K562 (cell line): ENCODE data around the gene PBXIP1. TPM values are rescaled to one million over a fixed set of nuclear protein-coding genes. Genes with fewer than 3 reads are reported as not detected.

Experiments
- ATAC-seq: fragments of 200-7000 bp; cut with Tn5 transposase; 3 replicates; pipeline ENCODE4 v1.9.1; 2020; ENCODE audit warnings: moderate library complexity
- BruUV-seq: library from RNA; stranded (reverse); fragments of 400-500 nt; replicated peaks from 2 replicates; lab custom pipeline; 2021; lab: Mats Ljungman, UMichigan
- CTCF ChIA-PET: fragments of 300-600 bp; formaldehyde crosslinking; extraction: SDS; loops from one replicate; lab custom pipeline; 2021; ENCODE audit warnings: low intra/inter-chr PET ratio; lab: Yijun Ruan, JAX
- POLR2A ChIA-PET: fragments of 300-600, 350-650 bp; sonication (Branson Sonifier 250); formaldehyde crosslinking; extraction: SDS; loops from one replicate; lab custom pipeline; 2021; ENCODE audit warnings: antibody characterized with exemption, inconsistent platforms; lab: Yijun Ruan, JAX
- DNase-seq, 4 experiments: peaks; one replicate each; pipeline versions ENCODE4 v3.0.0 to v3.0.0-alpha.2; 2011 to 2018; ENCODE audit warnings: low spot score in 3 of 4, mixed read lengths in 3 of 4; ENCODE audit errors: extremely low read depth in 1 of 4
- FAIRE-seq: peaks from 2 replicates; lab custom pipeline; 2011; peaks lifted over from hg19 to GRCh38; lab: Jason Lieb, UNC
- H2AFZ ChIP-seq: 2 replicates; pipeline ENCODE4 v1.6.0; 2011; ENCODE audit warnings: low read depth, low read length, control low read depth, inconsistent platforms
- H3K27ac ChIP-seq: fragments of 200-600 bp; 3 replicates; pipeline ENCODE4 v1.8.0; 2011; ENCODE audit warnings: low read depth, mild to moderate bottlenecking, control low read depth, inconsistent platforms, low read length, moderate library complexity, mixed read lengths; ENCODE audit errors: extremely low read depth
- H3K27me3 ChIP-seq, 2 experiments: fragments of 300-600 bp in 1 of 2; 2 replicates in 1 of 2; 3 replicates in 1 of 2; pipeline versions ENCODE4 v1.6.0 to v1.8.0; 2011; ENCODE audit warnings: inconsistent platforms in 2 of 2, low read length in 2 of 2, mild to moderate bottlenecking in 1 of 2, mixed read lengths in 1 of 2, moderate library complexity in 1 of 2; ENCODE audit not compliant: control insufficient read depth in 2 of 2, insufficient read depth in 2 of 2
- H3K36me3 ChIP-seq: fragments of 300-600 bp; 3 replicates; pipeline ENCODE4 v1.8.0; 2011; ENCODE audit warnings: mild to moderate bottlenecking, low read length, inconsistent platforms; ENCODE audit not compliant: control insufficient read depth, insufficient read depth
- H3K4me1 ChIP-seq, 2 experiments: fragments of 200-600 bp in 1 of 2; replicated peaks in 1 of 2; 2 replicates in 1 of 2; 3 replicates in 1 of 2; pipeline versions ENCODE4 v1.5.1 to v1.8.0; 2011; ENCODE audit warnings: inconsistent platforms in 2 of 2, low read length in 2 of 2, mild to moderate bottlenecking in 1 of 2, mixed read lengths in 1 of 2, moderate library complexity in 1 of 2; ENCODE audit not compliant: control insufficient read depth in 2 of 2, insufficient read depth in 2 of 2
- H3K4me2 ChIP-seq: 2 replicates; pipeline ENCODE4 v1.6.1; 2011; ENCODE audit warnings: low read length, control low read depth, inconsistent platforms, mixed read lengths; ENCODE audit not compliant: insufficient read depth
- H3K4me3 ChIP-seq: fragments of 200-600 bp; sonication (generic), shearing (Covaris generic); 2 replicates; pipeline ENCODE4 v1.5.1; 2016; ENCODE audit warnings: control low read depth, inconsistent platforms
- H3K79me2 ChIP-seq: fragments of 200-600 bp; 3 replicates; pipeline ENCODE4 v1.8.0; 2011; ENCODE audit warnings: low read length, inconsistent platforms; ENCODE audit not compliant: control insufficient read depth, insufficient read depth
- H3K9ac ChIP-seq, 2 experiments: 2 replicates each; pipeline versions ENCODE4 v1.6.0 to v1.6.1; 2011; ENCODE audit warnings: low read depth in 2 of 2, low read length in 2 of 2, control low read depth in 1 of 2, inconsistent platforms in 1 of 2, mild to moderate bottlenecking in 1 of 2, mixed read lengths in 1 of 2; ENCODE audit not compliant: insufficient read depth in 1 of 2
- H3K9me1 ChIP-seq: one replicate; pipeline ENCODE4 v1.6.0; 2011; ENCODE audit warnings: inconsistent platforms, mild to moderate bottlenecking, low read length, moderate library complexity; ENCODE audit not compliant: control insufficient read depth, insufficient read depth
- H3K9me3 ChIP-seq: replicated peaks from 2 replicates; pipeline ENCODE4 v1.5.1; 2011; ENCODE audit warnings: low read depth, low read length, inconsistent platforms; ENCODE audit not compliant: control insufficient read depth, insufficient read depth
- H4K20me1 ChIP-seq: replicated peaks from 2 replicates; pipeline ENCODE4 v1.6.1; 2011; ENCODE audit warnings: low read length, inconsistent platforms, mixed read lengths; ENCODE audit not compliant: control insufficient read depth, insufficient read depth
- AFF4 ChIP-seq: sonication (generic); formaldehyde crosslinking; IDR thresholded peaks from 2 replicates; pipeline ENCODE4 v1.8.0; 2023; ENCODE audit warnings: mild to moderate bottlenecking, missing genetic modification reagents
- C11orf30 ChIP-seq: fragments of 450-650 bp; IDR thresholded peaks from 2 replicates; pipeline ENCODE4 v1.6.1; 2016; ENCODE audit warnings: low read depth, mild to moderate bottlenecking
- FOXP1 ChIP-seq: sonication (generic); formaldehyde crosslinking; IDR thresholded peaks from 2 replicates; pipeline ENCODE4 v1.8.0; 2022; ENCODE audit warnings: mild to moderate bottlenecking, missing genetic modification reagents
- SIN3B ChIP-seq: fragments of 450-650 bp; IDR thresholded peaks from 2 replicates; pipeline ENCODE4 v1.6.1; 2017; ENCODE audit warnings: low read depth, mild to moderate bottlenecking, moderate library complexity
- ZBTB7A ChIP-seq: IDR thresholded peaks from 2 replicates; pipeline ENCODE4 v1.6.1; 2011; ENCODE audit warnings: low read depth, mild to moderate bottlenecking, low read length, moderate library complexity, borderline replicate concordance; ENCODE audit not compliant: control insufficient read depth
- WGBS: fragments of 100-300 bp; shearing (Covaris generic); methylation state at CpG from one replicate; pipeline ENCODE4 v1.1.6; 2016; ENCODE audit warnings: low coverage, mixed read lengths; ENCODE audit not compliant: insufficient coverage; ENCODE audit errors: missing lambda C conversion rate; 5-methylcytosine and 5-hydroxymethylcytosine counted together
- in situ Hi-C: fragments of 300-500 bp; cut with MboI; formaldehyde crosslinking; loops from 4 replicates; pipeline ENCODE4 v1.15.0; 2018; ENCODE audit warnings: inconsistent platforms, mixed read lengths
- intact Hi-C: fragments of 100-400 bp; cut with micrococcal nuclease; formaldehyde crosslinking; loops from 2 replicates; pipeline ENCODE4 v1.14.2; 2022
- polyA plus RNA-seq, 8 experiments: library from polyadenylated mRNA; depleted of rRNA in 4 of 8; stranded (reverse) in 5 of 8; unstranded in 3 of 8; fragments of >200 nt; fragmentation: Nextera tagmentation in 2 of 8; fragmentation: Illumina TruSeq in 1 of 8; extraction: Ambion mirVana in 2 of 8; extraction: Trizol in 1 of 8; gene quantifications; 2 replicates each; pipeline versions ENCODE4 v1.2.1 to v1.2.3, GENCODE V29; 2011 to 2014; ENCODE audit warnings: inconsistent platforms in 1 of 8, missing spikeins in 1 of 8
- total RNA-seq, 7 experiments: library from RNA; depleted of rRNA in 6 of 7; stranded (reverse); fragments of >200 nt in 6 of 7; fragmentation: Illumina TruSeq in 2 of 7; extraction: Trizol in 2 of 7; gene quantifications; 2 replicates each; pipeline versions ENCODE4 v1.2.1 to v1.2.3, GENCODE V29; 2011 to 2021; ENCODE audit warnings: low replicate concordance in 1 of 7
- TF ChIP-seq, protein P1 (sequence below): fragments of 450-650 bp; formaldehyde crosslinking; IDR thresholded peaks from 2 replicates; pipeline ENCODE4 v1.4.0; 2022; ENCODE audit warnings: missing genetic modification characterization
- TF ChIP-seq, protein P2 (sequence below), 2 experiments: fragments of 450-650 bp; IDR thresholded peaks; 2 replicates each; pipeline ENCODE4 v1.6.1; 2018; ENCODE audit warnings: mild to moderate bottlenecking in 2 of 2, low read depth in 1 of 2; ENCODE audit not compliant: partially characterized antibody in 2 of 2
- TF ChIP-seq, protein P3 (sequence below): sonication (generic); formaldehyde crosslinking; IDR thresholded peaks from 2 replicates; pipeline ENCODE4 v1.8.0; 2022; ENCODE audit warnings: missing genetic modification reagents, mild to moderate bottlenecking, moderate library complexity, borderline replicate concordance

PBXIP1 gene
- total and polyA plus RNA-seq, 9 of the 15 experiments (the other 6 are each of a cell fraction or from before 2014, with no cell fraction given): 0.13 to 8.3 (median 5.8) TPM

DNA sequence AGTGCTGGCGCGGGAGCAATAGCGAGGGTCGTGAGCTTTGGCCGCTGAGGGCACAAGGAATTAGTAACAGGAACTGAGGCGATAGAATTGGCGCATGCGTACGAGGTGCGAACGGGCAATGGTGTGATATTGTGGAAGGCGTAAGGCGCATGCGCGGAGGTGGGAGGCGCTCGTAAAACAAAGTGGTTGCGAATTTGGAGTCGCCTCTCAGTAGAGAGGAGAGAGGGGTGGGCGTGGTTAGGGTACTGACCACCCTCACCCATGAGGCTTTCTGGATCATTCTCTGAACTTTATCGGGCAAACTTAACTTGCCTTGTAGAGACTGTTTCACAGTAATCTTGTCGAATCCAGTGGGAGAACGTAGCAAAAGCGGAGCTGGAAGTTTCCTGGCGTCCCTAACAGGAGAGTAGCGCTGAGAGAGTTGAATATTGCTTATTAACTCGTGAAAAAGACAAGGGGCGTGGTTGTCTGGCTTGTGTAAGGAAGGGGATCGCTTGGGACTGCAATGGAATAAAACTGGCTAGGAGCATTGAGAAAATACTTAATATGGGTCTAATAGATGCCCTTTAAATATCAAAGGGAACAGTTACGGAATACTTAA is 19.0 kb upstream of the PBXIP1 start:
- Histone ChIP-seq H3K79me2 (peaks cover 79% of the 10 kb centered on the region), H3K27ac (peak overlapping the region; percentile 99), H3K9ac (peak overlapping the region; percentile 89 to 97), H3K4me1 (peaks cover 39 to 46% of the 10 kb centered on the region in 2 experiments), H3K36me3 (peaks cover 33% of the 10 kb centered on the region), H3K4me3 (peak overlapping the region; percentile 66), H4K20me1 (no peaks in the 10 kb centered on the region), H3K9me3 (no peaks in the 10 kb centered on the region), H2AFZ (peak overlapping the region; percentile 81), H3K27me3 (no peaks in the 10 kb centered on the region; a peak in 1 of 5 replicates), H3K4me2 (peak overlapping the region; percentile 98), H3K9me1 (no peaks in the 10 kb centered on the region)
- no TSS peak for BruUV-seq
- ChIA-PET CTCF (interaction anchor here (0.6 to 2.3 kb wide), 4 partner anchors 21 to 43 kb away, joined by 3 to 11 read pairs (median 4); no protein-coding TSS in a partner anchor), POLR2A (interaction anchor here (0.6 to 8.3 kb wide), 10 partner anchors 8 to 45 kb away, joined by 3 to 80 read pairs (median 4); partner anchors contain the start of genes FLAD1, LENEP, PBXIP1 and PYGO2)
- FAIRE-seq (no peak), ATAC-seq (peak; percentile 58), DNase-seq (peak; percentile 84 to 98 (median 89))
- in situ Hi-C loops (no loop called here), intact Hi-C loops (loop anchor here (1.0 to 5.0 kb wide), 2 partner anchors 26 to 87 kb away; partner anchors contain the start of gene EFNA4)
- WGBS: 1% methylated on average over 28 of the region's 30 CpGs
- peak; percentile 90; the same call in 1 of the 2 replicates for TF ChIP-seq ZBTB7A
- TF ChIP-seq, protein P1, sequence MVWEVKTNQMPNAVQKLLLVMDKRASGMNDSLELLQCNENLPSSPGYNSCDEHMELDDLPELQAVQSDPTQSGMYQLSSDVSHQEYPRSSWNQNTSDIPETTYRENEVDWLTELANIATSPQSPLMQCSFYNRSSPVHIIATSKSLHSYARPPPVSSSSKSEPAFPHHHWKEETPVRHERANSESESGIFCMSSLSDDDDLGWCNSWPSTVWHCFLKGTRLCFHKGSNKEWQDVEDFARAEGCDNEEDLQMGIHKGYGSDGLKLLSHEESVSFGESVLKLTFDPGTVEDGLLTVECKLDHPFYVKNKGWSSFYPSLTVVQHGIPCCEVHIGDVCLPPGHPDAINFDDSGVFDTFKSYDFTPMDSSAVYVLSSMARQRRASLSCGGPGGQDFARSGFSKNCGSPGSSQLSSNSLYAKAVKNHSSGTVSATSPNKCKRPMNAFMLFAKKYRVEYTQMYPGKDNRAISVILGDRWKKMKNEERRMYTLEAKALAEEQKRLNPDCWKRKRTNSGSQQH (CRISPR knock-in tag): 0 out of 2 replicates have a peak, but pooled peaks have one; percentile 5
- peak; percentile 70; the same call in 1 of the 2 replicates for TF ChIP-seq AFF4 (CRISPR knock-in tag)
- TF ChIP-seq, protein P2, sequence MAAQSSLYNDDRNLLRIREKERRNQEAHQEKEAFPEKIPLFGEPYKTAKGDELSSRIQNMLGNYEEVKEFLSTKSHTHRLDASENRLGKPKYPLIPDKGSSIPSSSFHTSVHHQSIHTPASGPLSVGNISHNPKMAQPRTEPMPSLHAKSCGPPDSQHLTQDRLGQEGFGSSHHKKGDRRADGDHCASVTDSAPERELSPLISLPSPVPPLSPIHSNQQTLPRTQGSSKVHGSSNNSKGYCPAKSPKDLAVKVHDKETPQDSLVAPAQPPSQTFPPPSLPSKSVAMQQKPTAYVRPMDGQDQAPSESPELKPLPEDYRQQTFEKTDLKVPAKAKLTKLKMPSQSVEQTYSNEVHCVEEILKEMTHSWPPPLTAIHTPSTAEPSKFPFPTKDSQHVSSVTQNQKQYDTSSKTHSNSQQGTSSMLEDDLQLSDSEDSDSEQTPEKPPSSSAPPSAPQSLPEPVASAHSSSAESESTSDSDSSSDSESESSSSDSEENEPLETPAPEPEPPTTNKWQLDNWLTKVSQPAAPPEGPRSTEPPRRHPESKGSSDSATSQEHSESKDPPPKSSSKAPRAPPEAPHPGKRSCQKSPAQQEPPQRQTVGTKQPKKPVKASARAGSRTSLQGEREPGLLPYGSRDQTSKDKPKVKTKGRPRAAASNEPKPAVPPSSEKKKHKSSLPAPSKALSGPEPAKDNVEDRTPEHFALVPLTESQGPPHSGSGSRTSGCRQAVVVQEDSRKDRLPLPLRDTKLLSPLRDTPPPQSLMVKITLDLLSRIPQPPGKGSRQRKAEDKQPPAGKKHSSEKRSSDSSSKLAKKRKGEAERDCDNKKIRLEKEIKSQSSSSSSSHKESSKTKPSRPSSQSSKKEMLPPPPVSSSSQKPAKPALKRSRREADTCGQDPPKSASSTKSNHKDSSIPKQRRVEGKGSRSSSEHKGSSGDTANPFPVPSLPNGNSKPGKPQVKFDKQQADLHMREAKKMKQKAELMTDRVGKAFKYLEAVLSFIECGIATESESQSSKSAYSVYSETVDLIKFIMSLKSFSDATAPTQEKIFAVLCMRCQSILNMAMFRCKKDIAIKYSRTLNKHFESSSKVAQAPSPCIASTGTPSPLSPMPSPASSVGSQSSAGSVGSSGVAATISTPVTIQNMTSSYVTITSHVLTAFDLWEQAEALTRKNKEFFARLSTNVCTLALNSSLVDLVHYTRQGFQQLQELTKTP (IDR thresholded peaks at IDR 0.05; ENCODE audit: low read depth in 1 of 2, partially characterized antibody in 2 of 2): peak in 1 of 2 experiments; percentile 19
- TF ChIP-seq, protein P3, sequence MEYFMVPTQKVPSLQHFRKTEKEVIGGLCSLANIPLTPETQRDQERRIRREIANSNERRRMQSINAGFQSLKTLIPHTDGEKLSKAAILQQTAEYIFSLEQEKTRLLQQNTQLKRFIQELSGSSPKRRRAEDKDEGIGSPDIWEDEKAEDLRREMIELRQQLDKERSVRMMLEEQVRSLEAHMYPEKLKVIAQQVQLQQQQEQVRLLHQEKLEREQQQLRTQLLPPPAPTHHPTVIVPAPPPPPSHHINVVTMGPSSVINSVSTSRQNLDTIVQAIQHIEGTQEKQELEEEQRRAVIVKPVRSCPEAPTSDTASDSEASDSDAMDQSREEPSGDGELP: peak; percentile 11; the same call in 1 of the 2 replicates
- TF ChIP-seq FOXP1 (CRISPR knock-in tag): 0 out of 2 replicates have a peak, but pooled peaks have one; percentile 7
- TF ChIP-seq SIN3B: no peak
- TF ChIP-seq C11orf30: no peak; the same call in 1 of the 2 replicates
